GM19240 (cell line): ENCODE results near the gene HYOU1.
A peak's percentile ranks its signal among the peaks of the same experiment; 100 is the strongest.
"Not testable (repeated sequence)": the region's sequence is repeated elsewhere in the genome, so short reads cannot be mapped to it uniquely, and the experiment has no call there.

Source experiments
- DNase-seq: peaks from one replicate; pipeline ENCODE4 v3.0.0; 2011; ENCODE audit warnings: low spot score; ENCODE audit not compliant: insufficient read length

Gene HYOU1

GRCh38 chr11:119085437-119085847 is 28.4 kb upstream of the HYOU1 start:
- no peak for DNase-seq

GRCh38 chr11:119084663-119085436 is 27.8 kb upstream of the HYOU1 start, which contains the start of gene HMBS:
Gene HMBS (plus strand): TSS chr11:119084881. CDS start chr11:119085034, 153 bp downstream.
- DNase-seq, result peak; percentile 90

- DNase-seq, result no peak
Measured at GRCh38 chr11:119081682-119082260, 24.8 kb upstream of the HYOU1 start.

- DNase-seq, result no peak
Measured at GRCh38 chr11:119078675-119079420, 21.8 kb upstream of the HYOU1 start.

- no peak for DNase-seq
Measured at GRCh38 chr11:119077839-119078238, 20.8 kb upstream of the HYOU1 start.

- peak; percentile 100 for DNase-seq
Measured at GRCh38 chr11:119067371-119068222, 10.6 kb upstream of the HYOU1 start, which contains the start of gene VPS11. Gene VPS11 (plus strand): TSS chr11:119067818. CDS start chr11:119067824, 6 bp downstream.

GRCh38 chr11:119065369-119065768 is 8.4 kb upstream of the HYOU1 start:
- DNase-seq, result peak; percentile 51

- DNase-seq, result no peak
Measured at GRCh38 chr11:119062779-119063178, 5.8 kb upstream of the HYOU1 start.

GRCh38 chr11:119061256-119061655 is 4.3 kb upstream of the HYOU1 start:
- DNase-seq, result no peak

GRCh38 chr11:119059128-119059527 is 2.1 kb upstream of the HYOU1 start:
- not testable (repeated sequence) for DNase-seq

GRCh38 chr11:119056421-119056999 is 495 bp downstream of the HYOU1 start:
- DNase-seq, result peak; percentile 35

- no peak for DNase-seq
Measured at GRCh38 chr11:119055901-119056300, 1.1 kb downstream of the HYOU1 start.

- no peak for DNase-seq
Measured at GRCh38 chr11:119054418-119054817, 2.6 kb downstream of the HYOU1 start.

GRCh38 chr11:119052163-119052814 is 4.7 kb downstream of the HYOU1 start:
- DNase-seq, result no peak

GRCh38 chr11:119051440-119052162 is 5.4 kb downstream of the HYOU1 start:
- DNase-seq, result no peak

- no peak for DNase-seq
Measured at GRCh38 chr11:119049081-119049480, 7.9 kb downstream of the HYOU1 start.

- no peak for DNase-seq
Measured at GRCh38 chr11:119048644-119049043, 8.4 kb downstream of the HYOU1 start.

- DNase-seq, result no peak
Measured at GRCh38 chr11:119047205-119047604, 9.8 kb downstream of the HYOU1 start.

GRCh38 chr11:119046489-119046888 is 10.5 kb downstream of the HYOU1 start:
- no peak for DNase-seq

- no peak for DNase-seq
Measured at GRCh38 chr11:119044708-119045107, 12.3 kb downstream of the HYOU1 start.
